Measurements from ENCODE around the gene WRAP53.

Gene WRAP53

DNA sequence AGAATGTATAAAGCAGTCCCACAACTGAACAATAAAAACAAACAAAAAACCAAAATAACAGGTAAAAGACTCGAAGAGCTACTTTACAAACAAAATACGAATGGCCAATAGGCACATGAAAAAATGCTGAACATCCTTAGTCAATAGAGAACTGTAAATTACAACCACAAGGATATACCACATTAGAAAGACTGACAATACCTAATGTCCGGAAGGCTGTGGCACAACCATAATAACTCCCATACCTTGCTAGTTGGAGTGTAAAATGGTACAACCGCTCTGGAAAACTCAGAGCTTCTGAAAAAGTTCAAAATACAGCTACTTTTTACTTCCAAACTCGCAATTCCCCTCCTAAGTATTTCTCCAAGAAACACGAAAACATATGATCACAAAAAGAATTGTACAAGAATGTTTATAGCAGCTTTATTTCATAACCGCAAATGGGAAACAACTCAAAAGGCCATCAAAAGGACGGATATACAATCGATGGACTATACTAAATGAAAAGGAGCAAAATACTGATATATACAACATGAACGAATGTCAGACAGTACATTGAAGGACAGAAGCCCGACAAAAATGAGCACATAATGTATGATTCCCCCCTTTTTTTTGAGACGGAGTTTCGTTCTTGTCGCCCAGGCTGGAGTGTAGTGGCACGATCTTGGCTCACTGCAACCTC, 3.3 kb upstream of the WRAP53 start:
- no peak for TF ChIP-seq CTCF (IDR thresholded peaks at IDR 0.05; ENCODE audit: low read depth, low read length, missing control alignments)
- DNase-seq (ENCODE audit: low read depth): no peak
- peak overlapping the region; percentile 96 for H3K4me3 ChIP-seq (ENCODE audit: low read depth, low read length)

DNA sequence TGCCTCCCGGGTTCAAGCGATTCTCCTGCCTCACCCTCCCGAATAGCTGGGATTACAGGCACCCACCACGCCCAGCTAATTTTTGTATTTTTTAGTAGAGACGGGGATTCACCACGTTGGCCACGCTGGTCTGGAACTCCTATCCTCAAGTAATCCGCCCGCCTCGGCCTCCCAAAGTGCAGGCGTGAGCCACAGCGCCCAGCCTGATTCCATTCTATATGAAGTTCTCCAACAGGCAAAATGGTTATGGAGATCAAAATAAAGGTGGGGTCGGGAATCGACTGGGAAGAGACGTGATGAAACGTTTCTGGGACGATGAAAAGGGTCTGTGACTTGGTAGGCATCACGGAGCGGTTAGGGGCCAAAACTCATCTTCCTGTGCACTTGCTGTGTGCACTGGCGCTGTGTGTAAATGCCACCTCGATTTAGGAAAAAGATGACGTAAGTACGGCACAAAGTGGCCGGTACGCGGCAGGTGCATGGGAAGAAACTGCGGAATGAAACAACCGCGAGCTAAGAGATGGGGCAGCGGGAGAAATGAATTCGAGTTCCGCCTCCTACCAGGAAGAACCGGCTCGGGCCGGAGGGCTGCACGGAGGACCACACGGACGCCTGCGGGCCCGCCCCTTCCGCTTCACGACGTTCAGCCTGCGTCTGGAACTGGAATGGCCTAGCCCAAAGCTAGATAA, 2.6 kb upstream of the WRAP53 start:
- peak; percentile 83 for DNase-seq (ENCODE audit: low read depth)
- peak overlapping the region; percentile 96 for H3K4me3 ChIP-seq (ENCODE audit: low read depth, low read length)
- no peak for TF ChIP-seq CTCF (IDR thresholded peaks at IDR 0.05; ENCODE audit: low read depth, low read length, missing control alignments)

- peak; percentile 69 for DNase-seq (ENCODE audit: low read depth)
- H3K4me3 ChIP-seq (ENCODE audit: low read depth, low read length): peak overlapping the region; percentile 96
- no peak for TF ChIP-seq CTCF (IDR thresholded peaks at IDR 0.05; ENCODE audit: low read depth, low read length, missing control alignments)
Measured at GRCh38 chr17:7686222-7687071, 1.8 kb upstream of the WRAP53 start.

GRCh38 chr17:7687072-7687907, 987 bp upstream of the WRAP53 start, which contains the start of gene TP53:
TSS of gene TP53 (minus strand) at chr17:7687490. CDS start at chr17:7676594, 10,896 bp downstream.
- peak within 1 kb of the TSS; percentile 99 for H3K4me3 ChIP-seq (ENCODE audit: low read depth, low read length)
- no peak for TF ChIP-seq CTCF (IDR thresholded peaks at IDR 0.05; ENCODE audit: low read depth, low read length, missing control alignments)
- DNase-seq (ENCODE audit: low read depth): peak; percentile 88

DNA sequence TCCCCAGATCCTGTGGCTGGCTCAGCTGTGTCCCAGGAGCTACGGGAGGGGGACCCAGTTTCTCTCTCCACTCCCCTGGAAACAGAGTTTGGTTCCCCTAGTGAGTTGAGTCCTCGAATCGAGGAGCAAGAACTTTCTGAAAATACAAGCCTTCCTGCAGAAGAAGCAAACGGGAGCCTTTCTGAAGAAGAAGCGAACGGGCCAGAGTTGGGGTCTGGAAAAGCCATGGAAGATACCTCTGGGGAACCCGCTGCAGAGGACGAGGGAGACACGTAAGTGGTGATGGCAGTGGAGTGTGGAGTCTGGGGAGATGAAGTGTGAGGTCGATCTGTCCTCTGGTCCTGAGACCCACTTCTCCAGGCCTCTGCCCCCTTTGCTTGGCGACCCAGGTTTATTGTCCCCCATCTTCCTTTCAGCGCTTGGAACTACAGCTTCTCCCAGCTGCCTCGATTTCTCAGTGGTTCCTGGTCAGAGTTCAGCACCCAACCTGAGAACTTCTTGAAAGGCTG, 585 bp downstream of the WRAP53 start:
- H3K4me3 ChIP-seq (ENCODE audit: low read depth, low read length): peak overlapping the region; percentile 99
- TF ChIP-seq CTCF (IDR thresholded peaks at IDR 0.05; ENCODE audit: low read depth, low read length, missing control alignments): no peak
- DNase-seq (ENCODE audit: low read depth): no peak

DNA sequence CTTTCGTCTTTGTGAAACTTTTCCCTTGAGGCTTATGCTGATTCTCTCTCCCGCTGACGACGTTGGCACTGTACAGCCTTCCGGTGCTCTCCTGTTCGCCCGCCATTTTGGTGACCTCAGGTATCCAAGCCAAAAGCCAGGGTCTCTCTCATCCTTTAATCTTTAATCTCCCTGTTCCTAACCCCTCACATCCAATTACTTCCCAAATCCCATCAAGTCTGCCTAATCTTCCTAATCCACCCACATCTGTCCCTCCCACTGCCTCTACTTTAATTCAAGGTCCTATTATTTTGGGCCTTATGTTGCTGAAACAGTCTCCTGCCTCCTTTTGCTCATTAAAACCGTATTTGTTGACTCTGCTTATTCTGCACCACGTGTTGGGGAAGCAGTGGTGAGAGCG, 7.3 kb downstream of the WRAP53 start:
- no peak for DNase-seq (ENCODE audit: low read depth)
- H3K4me3 ChIP-seq (ENCODE audit: low read depth, low read length): no peak overlapping the region
- no peak for TF ChIP-seq CTCF (IDR thresholded peaks at IDR 0.05; ENCODE audit: low read depth, low read length, missing control alignments)
